HepG2 (cell line): ENCODE data around the gene SGSH. TPM values are rescaled to one million over a fixed set of nuclear protein-coding genes. Genes with fewer than 3 reads are reported as not detected.

ENCODE experiments used
- AGO2 ChIP-seq: fragments of 200-400 bp; formaldehyde crosslinking; optimal IDR thresholded peaks from 2 replicates; pipeline ENCODE3; 2017; ENCODE audit warnings: mild to moderate bottlenecking, low read depth, low read length, moderate library complexity
- ATF5 ChIP-seq: sonication (generic); formaldehyde crosslinking; IDR thresholded peaks from 2 replicates; pipeline ENCODE4 v1.4.0; 2020; ENCODE audit warnings: mild to moderate bottlenecking, low read depth, missing genetic modification reagents
- CEBPB ChIP-seq: IDR thresholded peaks from 2 replicates; pipeline ENCODE4 v1.6.1; 2011; ENCODE audit warnings: low read depth, low read length, improper control_type of control experiment, borderline replicate concordance
- GABPA ChIP-seq, 2 experiments: IDR thresholded peaks; 2 replicates each; pipeline ENCODE4 v1.6.1; 2011 to 2016; ENCODE audit warnings: low read depth in 2 of 2, low read length in 1 of 2, missing biosample characterization in 1 of 2, missing genetic modification characterization in 1 of 2
- GMEB1 ChIP-seq: sonication (generic); formaldehyde crosslinking; IDR thresholded peaks from 2 replicates; pipeline ENCODE4 v1.5.1; 2020; ENCODE audit warnings: missing genetic modification reagents, mild to moderate bottlenecking, borderline replicate concordance
- KLF16 ChIP-seq, 2 experiments: sonication (generic) in 1 of 2; formaldehyde crosslinking in 1 of 2; IDR thresholded peaks; 2 replicates each; pipeline versions ENCODE4 v1.6.1 to v1.8.0; 2016 to 2023; ENCODE audit warnings: missing genetic modification reagents in 2 of 2, missing compliant biosample characterization in 1 of 2
- PHF5A ChIP-seq: IDR thresholded peaks from one replicate; pipeline ENCODE4 v1.6.1; 2018; ENCODE audit warnings: low read depth, missing genetic modification reagents; ENCODE audit not compliant: unreplicated experiment
- SOX5 ChIP-seq: IDR thresholded peaks from 2 replicates; pipeline ENCODE4 v1.6.1; 2016; ENCODE audit warnings: borderline replicate concordance
- ZBTB33 ChIP-seq: sonication (generic); formaldehyde crosslinking; IDR thresholded peaks from 2 replicates; pipeline ENCODE4 v1.4.0; 2020; ENCODE audit warnings: missing genetic modification reagents
- ZNF207 ChIP-seq: fragments of 450-650 bp; IDR thresholded peaks from 2 replicates; pipeline ENCODE4 v1.6.1; 2016; ENCODE audit warnings: antibody characterized with exemption, borderline replicate concordance
- ZNF501 ChIP-seq: sonication (generic); formaldehyde crosslinking; IDR thresholded peaks from 2 replicates; pipeline ENCODE4 v1.5.1; 2020; ENCODE audit warnings: mild to moderate bottlenecking, moderate library complexity, missing genetic modification reagents
- ZNF619 ChIP-seq: sonication (generic); formaldehyde crosslinking; IDR thresholded peaks from 2 replicates; pipeline ENCODE4 v1.4.0; 2020; ENCODE audit warnings: mild to moderate bottlenecking, missing genetic modification reagents
- ZNF768 ChIP-seq: sonication (generic); formaldehyde crosslinking; IDR thresholded peaks from 2 replicates; pipeline ENCODE4 v1.4.0; 2020; ENCODE audit warnings: missing genetic modification reagents
- ZNF891 ChIP-seq: sonication (generic); formaldehyde crosslinking; IDR thresholded peaks from 2 replicates; pipeline ENCODE4 v1.5.0; 2020; ENCODE audit warnings: mild to moderate bottlenecking, missing genetic modification reagents
- polyA plus RNA-seq, 8 experiments: library from polyadenylated mRNA; depleted of rRNA in 3 of 8; stranded (reverse) in 7 of 8; unstranded in 1 of 8; fragments of >200 nt; fragmentation: Illumina TruSeq in 4 of 8; extraction: Trizol in 4 of 8; gene quantifications; 2 replicates each; pipeline versions ENCODE4 v1.2.1 to v1.2.3, GENCODE V29; 2011 to 2016; ENCODE audit warnings: low read depth in 4 of 8, missing spikeins in 1 of 8, mixed read lengths in 1 of 8; ENCODE audit not compliant: insufficient read depth in 1 of 8
- total RNA-seq, 5 experiments: library from RNA; depleted of rRNA; stranded (reverse); fragments of >200 nt; fragmentation: Illumina TruSeq; extraction: Trizol; gene quantifications; 2 replicates each; pipeline ENCODE4 v1.2.3, GENCODE V29; 2016; ENCODE audit warnings: low read depth in 1 of 5

The SGSH gene
- total and polyA plus RNA-seq, 2 of the 13 experiments (the other 11 are each of a cell fraction or from before 2014, with no cell fraction given) = 12.2 to 17.6 TPM

- TF ChIP-seq ZBTB33 (CRISPR knock-in tag) = 0 out of 2 replicates have a peak, but pooled peaks have one; percentile 18
- TF ChIP-seq GMEB1 = no peak
- 0 out of 2 replicates have a peak, but pooled peaks have one; percentile 12 for TF ChIP-seq ZNF768
- TF ChIP-seq KLF16 (CRISPR knock-in tag; IDR thresholded peaks at IDR 0.05) = no peak
- 0 out of 2 replicates have a peak, but pooled peaks have one; percentile 37 for TF ChIP-seq ZNF891 (CRISPR knock-in tag)
- TF ChIP-seq ZNF501 (CRISPR knock-in tag) = no peak
- TF ChIP-seq AGO2 = peak; percentile 50
- TF ChIP-seq SOX5 (CRISPR knock-in tag) = no peak
- no peak for TF ChIP-seq ATF5 (CRISPR knock-in tag)
- TF ChIP-seq PHF5A = no peak
- TF ChIP-seq ZNF619 (CRISPR knock-in tag) = no peak
- TF ChIP-seq ZNF207 = no peak
- no peak for TF ChIP-seq GABPA (IDR thresholded peaks at IDR 0.05; ENCODE audit: low read depth, low read length)
- TF ChIP-seq GABPA (CRISPR knock-in tag; IDR thresholded peaks at IDR 0.05; ENCODE audit: low read depth) = no peak
- TF ChIP-seq CEBPB = peak; percentile 53; the same call in 1 of the 2 replicates
Measured at GRCh38 chr17:80216473-80217456, 3.4 kb downstream of the SGSH start (continued).
